HG03469 (cell line): ENCODE results near the gene LIFR.
"Not testable (repeated sequence)": the region's sequence is repeated elsewhere in the genome, so short reads cannot be mapped to it uniquely, and the experiment has no call there.

ENCODE experiments used
- ATAC-seq: cut with Tn5 transposase; IDR thresholded peaks from one replicate; pipeline ENCODE4 v1.9.1; 2021; ENCODE audit warnings: mild to moderate bottlenecking, moderate library complexity, moderate number of reproducible peaks; ENCODE audit not compliant: unreplicated experiment

LIFR gene

DNA sequence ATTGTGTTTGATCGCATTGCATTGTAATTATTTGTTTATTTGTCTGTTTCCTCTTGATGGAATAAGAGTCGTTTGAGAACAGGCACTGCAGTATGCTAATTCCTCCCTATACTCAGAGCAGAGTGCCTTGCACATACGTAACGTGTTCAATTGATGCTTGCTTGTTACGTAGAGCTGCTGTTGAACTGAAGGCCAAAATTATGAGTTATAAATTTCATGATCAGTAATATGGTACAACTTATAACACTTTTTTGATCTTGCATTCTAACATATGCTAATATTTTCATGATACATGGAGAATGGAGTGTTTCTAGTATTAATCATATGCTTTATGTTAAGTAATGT lies 26.5 kb upstream of the LIFR start:
- ATAC-seq: no peak

- no peak for ATAC-seq
These were observed 26.0 kb upstream of the LIFR start for GRCh38 chr5:38582293-38582974.

GRCh38 chr5:38581597-38581996 lies 25.2 kb upstream of the LIFR start:
- no peak for ATAC-seq

- no peak for ATAC-seq
These were observed 22.7 kb upstream of the LIFR start for GRCh38 chr5:38579105-38579504.

DNA sequence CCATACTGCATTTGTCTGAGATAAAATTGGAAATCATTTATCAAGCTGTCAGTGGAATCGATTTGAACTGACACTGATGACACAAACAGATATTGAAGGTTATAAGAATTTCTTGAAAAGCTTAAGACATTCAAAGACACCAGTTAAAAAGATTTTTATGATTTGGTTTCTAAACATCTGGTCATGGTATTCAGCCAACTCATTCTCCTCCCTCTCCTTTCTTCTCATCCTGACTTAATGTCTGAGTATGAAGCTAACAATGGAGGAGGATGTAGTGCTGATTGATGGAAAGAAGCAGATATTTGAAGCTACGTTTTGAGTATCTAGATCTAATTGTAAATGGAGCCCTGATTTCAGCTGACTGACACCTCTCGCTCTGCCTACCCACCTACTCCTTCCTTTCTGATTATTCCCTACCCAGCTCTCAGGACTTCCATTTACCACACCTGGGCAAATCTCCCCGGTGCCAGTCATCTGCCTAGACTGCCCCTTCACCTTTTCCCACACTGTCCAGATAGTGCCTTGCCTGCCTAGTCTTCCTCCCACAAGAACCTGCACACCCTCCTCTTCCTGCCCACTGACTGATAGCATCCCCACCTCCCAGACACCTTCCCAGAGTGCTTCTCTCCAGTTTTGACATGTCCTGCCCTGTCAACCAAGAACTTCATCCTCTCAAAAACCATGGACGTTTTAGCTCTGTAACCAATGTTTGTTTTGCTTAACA lies 20.7 kb upstream of the LIFR start:
- ATAC-seq: no peak

- no peak for ATAC-seq
These were observed 20.0 kb upstream of the LIFR start for GRCh38 chr5:38576442-38576841.

GRCh38 chr5:38575476-38575875 lies 19.0 kb upstream of the LIFR start:
- no peak for ATAC-seq

DNA sequence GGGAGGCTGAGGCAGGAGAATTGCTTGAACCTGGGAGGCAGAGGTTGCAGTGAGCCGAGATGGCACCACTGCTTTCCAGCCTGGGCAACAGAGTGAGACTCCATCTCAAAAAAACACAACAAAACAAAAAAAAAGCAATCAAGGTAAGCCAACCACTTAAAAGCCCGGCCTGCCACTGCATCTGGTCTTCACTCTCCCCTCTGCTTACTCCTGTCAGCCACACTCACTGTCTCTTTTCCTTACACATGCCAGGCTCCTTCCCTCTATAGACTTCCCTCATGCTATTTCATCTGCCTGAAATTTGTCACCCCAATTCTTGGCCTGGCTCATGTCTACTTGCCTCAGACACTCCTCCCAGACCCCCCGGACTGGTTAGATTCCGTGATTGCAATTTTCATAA lies 17.6 kb upstream of the LIFR start:
- no peak for ATAC-seq

GRCh38 chr5:38573521-38573920 lies 17.1 kb upstream of the LIFR start:
- no peak for ATAC-seq

DNA sequence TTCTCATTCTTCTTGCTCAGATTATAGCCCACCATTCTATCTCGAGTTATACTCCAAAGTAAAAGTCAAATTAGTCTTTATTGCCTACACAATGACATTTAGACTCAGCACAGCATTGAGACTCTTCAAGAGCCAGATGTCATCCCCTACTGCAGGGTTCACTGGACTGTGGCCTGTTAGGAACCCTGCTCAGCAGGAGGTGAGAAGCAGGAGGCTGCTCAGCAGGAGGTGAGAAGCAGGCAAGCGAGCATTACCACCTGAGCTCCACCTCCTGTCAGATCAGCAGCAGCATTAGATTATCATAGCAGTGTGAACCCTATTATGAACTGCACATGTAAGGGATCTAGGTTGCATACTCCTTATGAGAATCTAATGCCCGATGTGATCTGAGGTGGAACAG lies 12.7 kb upstream of the LIFR start:
- ATAC-seq: no peak

GRCh38 chr5:38567306-38567705 lies 10.9 kb upstream of the LIFR start:
- not testable (repeated sequence) for ATAC-seq

DNA sequence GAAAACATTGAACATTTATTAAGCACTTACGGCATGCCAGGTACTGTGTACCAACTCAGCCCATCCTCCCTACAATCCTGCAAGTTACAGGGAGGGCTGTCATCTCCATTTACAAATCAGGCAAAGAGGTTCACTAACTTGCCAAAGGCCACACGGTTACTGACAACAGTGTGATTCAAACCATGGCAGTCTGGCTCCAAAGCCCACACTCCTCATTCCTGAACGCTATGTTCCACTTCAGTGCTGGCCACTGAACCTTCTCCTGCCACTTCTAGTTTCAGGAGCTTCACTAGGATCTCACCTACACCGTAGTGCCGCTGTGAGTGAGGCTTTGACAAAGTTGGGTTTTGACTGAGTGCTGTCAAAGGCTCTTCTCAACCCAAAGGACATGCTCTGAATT lies 7.2 kb upstream of the LIFR start:
- no peak for ATAC-seq

- ATAC-seq: no peak
These were observed 6.2 kb upstream of the LIFR start for GRCh38 chr5:38562444-38563210.

GRCh38 chr5:38559428-38559827 lies 3.0 kb upstream of the LIFR start:
- ATAC-seq: no peak

- ATAC-seq: no peak
These were observed 1.3 kb upstream of the LIFR start for GRCh38 chr5:38557792-38558191.

DNA sequence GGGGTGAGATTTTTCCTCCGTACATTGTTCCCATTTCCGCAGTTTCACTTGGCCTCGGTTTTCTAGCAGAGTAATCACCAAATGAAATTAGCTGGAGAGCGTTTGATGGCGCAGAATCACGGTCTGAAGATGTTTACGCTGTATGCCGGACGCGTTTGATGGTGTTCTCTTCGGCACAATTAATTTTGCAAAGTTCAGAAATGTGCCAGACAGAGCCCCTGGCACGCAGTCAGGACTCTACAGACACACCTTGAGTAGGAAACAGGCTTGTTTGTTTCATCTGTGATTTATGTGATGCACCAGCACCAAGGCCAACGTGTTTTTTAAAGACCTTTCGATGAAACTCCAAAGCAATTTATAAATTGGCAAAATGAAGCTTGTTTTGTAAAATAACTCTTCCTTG lies 863 bp upstream of the LIFR start:
- ATAC-seq: no peak

DNA sequence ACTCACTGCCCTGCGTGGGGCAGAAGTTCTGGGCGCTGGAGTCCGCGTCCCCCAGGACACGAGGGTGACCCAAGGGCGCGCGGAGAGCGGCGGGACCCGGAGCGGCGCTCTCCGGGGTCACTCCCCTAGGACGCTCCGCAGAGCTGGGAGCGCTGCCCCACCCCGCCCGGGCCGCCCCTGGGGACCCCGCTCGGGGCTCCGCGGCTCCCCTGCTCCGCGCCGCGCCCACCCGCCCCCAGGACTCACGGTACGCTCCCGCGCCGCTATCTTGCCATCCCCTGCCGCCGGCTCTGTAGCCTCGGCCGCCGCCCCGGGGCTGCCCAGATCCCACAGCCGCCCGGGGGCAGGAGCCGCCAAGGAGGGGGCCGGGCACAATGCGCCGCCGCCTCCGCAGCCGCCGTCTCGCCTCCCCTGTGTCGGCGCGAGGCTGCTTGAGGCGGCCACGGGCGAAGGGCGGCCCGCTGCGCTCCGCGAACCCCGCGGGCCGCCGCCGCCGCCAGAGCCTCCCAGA lies 303 bp downstream of the LIFR start:
- no peak for ATAC-seq

DNA sequence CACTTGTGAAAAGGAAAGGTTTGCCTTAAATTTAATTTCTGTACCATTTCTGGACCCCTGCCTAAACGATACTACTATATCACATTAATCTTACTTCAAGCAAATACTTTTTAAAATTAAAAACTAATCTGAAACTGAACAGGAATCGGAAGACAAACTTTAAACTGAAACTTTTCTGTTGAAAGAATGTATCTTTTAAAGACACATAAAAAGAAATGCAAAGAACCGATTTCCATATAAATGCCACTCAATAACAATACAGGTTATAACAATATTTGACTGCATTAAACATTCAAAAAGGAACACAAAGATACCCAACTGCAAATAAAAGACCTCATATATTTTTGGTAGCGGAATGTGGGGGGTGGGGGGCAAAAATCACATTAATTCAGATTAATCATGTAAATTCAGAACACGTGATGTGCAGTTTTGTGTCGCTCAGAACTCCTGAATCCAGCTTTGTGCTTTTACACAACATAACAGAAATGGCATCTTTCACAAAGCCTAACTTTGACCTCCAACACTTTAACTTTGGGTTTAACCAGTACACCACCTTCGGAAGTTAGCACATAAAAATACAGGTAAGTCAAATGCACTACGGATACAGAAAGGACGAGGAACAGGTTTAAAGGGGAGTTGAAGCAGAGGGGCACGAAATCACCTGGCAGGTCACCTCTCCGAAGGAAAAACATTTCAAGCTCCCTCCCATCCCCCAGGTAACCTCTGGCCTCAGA lies 925 bp downstream of the LIFR start:
- no peak for ATAC-seq

GRCh38 chr5:38554861-38555260 lies 1.6 kb downstream of the LIFR start:
- ATAC-seq: no peak

GRCh38 chr5:38554403-38554802 lies 2.0 kb downstream of the LIFR start:
- no peak for ATAC-seq

DNA sequence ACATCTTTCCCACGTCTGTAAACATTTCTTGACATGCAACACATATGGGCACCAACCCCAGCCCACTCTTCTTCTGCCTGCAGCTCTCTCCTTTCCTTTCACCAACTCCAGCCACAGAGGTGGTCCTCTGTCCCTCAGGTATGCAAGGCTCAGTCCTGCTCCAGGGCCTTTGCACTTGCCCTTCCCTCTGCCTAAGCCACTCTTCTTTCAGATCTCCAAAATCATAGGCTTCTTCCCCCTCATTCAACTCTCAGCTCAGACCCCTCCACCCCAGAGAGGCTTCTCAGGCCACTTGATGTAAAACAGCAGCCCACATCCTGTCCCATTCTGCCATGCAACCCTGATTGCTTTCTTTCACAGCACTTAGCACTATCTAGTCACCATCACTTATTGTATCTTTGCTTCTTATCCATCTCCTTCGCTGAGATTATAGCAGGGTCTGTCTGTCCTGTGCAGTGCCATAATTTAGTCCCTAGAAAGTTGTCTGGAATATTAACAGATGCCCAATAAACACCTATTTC lies 3.4 kb downstream of the LIFR start:
- no peak for ATAC-seq
